Pancreas (tissue), 10 donors: ENCODE data around the gene IGSF5. TPM values are rescaled to one million over a fixed set of nuclear protein-coding genes. Genes with fewer than 3 reads are reported as not detected.

Source experiments
- ATAC-seq, 4 donors: fragments of 200-7000 bp; cut with Tn5 transposase; one replicate each; pipeline versions ENCODE4 v1.8.0 to v1.9.1; 2020; ENCODE audit warnings: mild to moderate bottlenecking in 4 of 4, moderate library complexity in 4 of 4
- DNase-seq, 6 donors: peaks; one replicate each; pipeline ENCODE4 v3.0.0-alpha.2; 2020
- FAIRE-seq: peaks from 2 replicates; lab custom pipeline; 2012; peaks lifted over from hg19 to GRCh38; lab: Jason Lieb, UNC
- H3K27ac ChIP-seq, 4 donors: fragments of 200-600 bp; sonication (generic); 1 replicate in 3 of 4; 2 replicates in 1 of 4; pipeline versions ENCODE4 v1.5.0 to v1.8.0; 2020
- H3K27me3 ChIP-seq, 4 donors: fragments of 200-600 bp; one replicate each; pipeline ENCODE4 v1.8.0; 2021
- H3K36me3 ChIP-seq, 3 donors: fragments of 200-600 bp; sonication (generic) in 1 of 3; one replicate each; pipeline versions ENCODE4 v1.5.0 to v1.8.0; 2020 to 2021
- H3K4me1 ChIP-seq, 3 donors: fragments of 200-600 bp; one replicate each; pipeline ENCODE4 v1.8.0; 2021
- H3K4me3 ChIP-seq, 4 donors: fragments of 200-600 bp; sonication (generic) in 2 of 4; one replicate each; pipeline versions ENCODE4 v1.5.0 to v1.8.0; 2020 to 2021
- H3K9me3 ChIP-seq, 4 donors: fragments of 200-600 bp; one replicate each; pipeline ENCODE4 v1.8.0; 2021
- CTCF ChIP-seq, 4 donors: fragments of 200-600 bp; sonication (generic) in 3 of 4; IDR thresholded peaks; one replicate each; pipeline versions ENCODE4 v1.5.0 to v1.8.0; 2021; ENCODE audit warnings: antibody characterized with exemption in 4 of 4
- WGBS, 2 donors: extraction: QIAGEN DNeasy Blood & Tissue Kit; methylation state at CpG; one replicate each; pipeline ENCODE4 v1.1.7; 2013; 5-methylcytosine and 5-hydroxymethylcytosine counted together
- intact Hi-C, 3 donors: fragments of 100-400 bp; cut with DNase I; formaldehyde crosslinking; loops; one replicate each; pipeline versions ENCODE4 v1.11.1 to v1.14.2; 2022
- polyA plus RNA-seq, 2 donors: library from polyadenylated mRNA; stranded (reverse); fragments of 200-250 nt; gene quantifications; one replicate each; pipeline ENCODE4 v1.2.3, GENCODE V29; 2013
- total RNA-seq, 6 donors: library from RNA; stranded (reverse); fragmentation: NEBNext Ultra II Directional in 4 of 6; extraction: Animal tissue kit (Norgen Biotek cat#: 25700) in 4 of 6; gene quantifications; one replicate each; pipeline versions ENCODE4 v1.2.1 to v1.2.4, GENCODE V29; 2021 to 2023
- donor health status: healthy with polysubstance abuse.
- donor health status: DM: no; HTN: no; CAD: no; lungs with moderate emphysema.
- donor health status: DM: no; HTN: no; CAD: no.
- donor health status: control.
- donor health status: control.
- donor health status: Bipolar disorder and iron deficiency.
- donor health status: DM: yes; HTN: yes; CAD: no.
- donor health status: DM: no; HTN: no; CAD: no.
- donor health status: DM: no; HTN: no; CAD: no.
- donor health status: DM: yes; HTN: yes; CAD: no.

IGSF5 gene
- total and polyA plus RNA-seq, 8 donors: 0.57 to 4.7 (median 1.3) TPM

GRCh38 chr21:39842741-39843459 is 97.9 kb downstream of the IGSF5 start:
- Histone ChIP-seq H3K27me3 (no peaks in the 10 kb centered on the region), H3K4me3 (no peak overlapping the region), H3K27ac (no peak overlapping the region), H3K9me3 (no peaks in the 10 kb centered on the region), H3K36me3 (no peaks in the 10 kb centered on the region), H3K4me1 (no peaks in the 10 kb centered on the region)
- no peak for DNase-seq
- FAIRE-seq: no peak
- TF ChIP-seq CTCF (IDR thresholded peaks at IDR 0.05): no peak
- ATAC-seq: no peak
- intact Hi-C loops: no loop called here
- WGBS, 2 donors: 71 to 76% methylated on average over 14 of the region's 14 CpGs

- DNase-seq (no peak), FAIRE-seq (no peak), ATAC-seq (no peak)
- Histone ChIP-seq H3K27me3 (no peaks in the 10 kb centered on the region), H3K36me3 (no peaks in the 10 kb centered on the region), H3K4me3 (no peak overlapping the region), H3K9me3 (no peaks in the 10 kb centered on the region), H3K4me1 (no peaks in the 10 kb centered on the region), H3K27ac (no peak overlapping the region)
- 68 to 89% methylated on average over 4 of the region's 4 CpGs for WGBS, 2 donors
- intact Hi-C loops: no loop called here
- no peak for TF ChIP-seq CTCF (IDR thresholded peaks at IDR 0.05)
Measured at GRCh38 chr21:39843483-39843882, 98.5 kb downstream of the IGSF5 start.

- no peak overlapping the region for H3K27ac ChIP-seq
- no peaks in the 10 kb centered on the region for H3K27me3 ChIP-seq
- no peaks in the 10 kb centered on the region for H3K36me3 ChIP-seq
- intact Hi-C loops: no loop called here
- FAIRE-seq (no peak), DNase-seq (no peak), ATAC-seq (no peak)
- H3K4me1 ChIP-seq: no peaks in the 10 kb centered on the region
- 69 to 78% methylated on average over 5 of the region's 5 CpGs for WGBS, 2 donors
- H3K9me3 ChIP-seq: no peaks in the 10 kb centered on the region
- TF ChIP-seq CTCF (IDR thresholded peaks at IDR 0.05): no peak
- no peak overlapping the region for H3K4me3 ChIP-seq
Measured at GRCh38 chr21:39843916-39844315, 98.9 kb downstream of the IGSF5 start.

GRCh38 chr21:39845571-39846130 is 100.7 kb downstream of the IGSF5 start:
- no peaks in the 10 kb centered on the region for H3K4me1 ChIP-seq
- 68 to 79% methylated on average over 6 of the region's 6 CpGs for WGBS, 2 donors
- H3K27me3 ChIP-seq: no peaks in the 10 kb centered on the region
- intact Hi-C loops: no loop called here
- H3K9me3 ChIP-seq: no peaks in the 10 kb centered on the region
- FAIRE-seq (no peak), ATAC-seq (no peak), DNase-seq (no peak)
- no peak overlapping the region for H3K27ac ChIP-seq
- no peaks in the 10 kb centered on the region for H3K36me3 ChIP-seq
- TF ChIP-seq CTCF (IDR thresholded peaks at IDR 0.05): no peak
- no peak overlapping the region for H3K4me3 ChIP-seq

- H3K27ac ChIP-seq: no peak overlapping the region
Measured at GRCh38 chr21:39847877-39848276, 102.9 kb downstream of the IGSF5 start.

More at GRCh38 chr21:39847877-39848276, 102.9 kb downstream of the IGSF5 start:
- WGBS, 2 donors: 73 to 74% methylated on average over 6 of the region's 6 CpGs
- no peak for ATAC-seq
- no peak for TF ChIP-seq CTCF (IDR thresholded peaks at IDR 0.05)
- H3K4me3 ChIP-seq: no peak overlapping the region
- H3K27me3 ChIP-seq: no peaks in the 10 kb centered on the region
- peaks cover 0 to 8% (median 0%) of the 10 kb centered on the region in 3 donors for H3K4me1 ChIP-seq
- no peaks in the 10 kb centered on the region for H3K36me3 ChIP-seq
- DNase-seq: no peak
- intact Hi-C loops: no loop called here
- no peaks in the 10 kb centered on the region for H3K9me3 ChIP-seq
- no peak for FAIRE-seq
